MV-4-11 (cell line): ENCODE data around the gene EZH2.

Source experiments
- DNase-seq: peaks from one replicate; lab custom pipeline; 2025; lab: John Stamatoyannopoulos, UW

Gene EZH2

GRCh38 chr7:148898845-148899484 lies 14.9 kb upstream of the EZH2 start:
- no peak for DNase-seq

GRCh38 chr7:148894591-148894990 lies 10.5 kb upstream of the EZH2 start:
- DNase-seq = no peak

DNA sequence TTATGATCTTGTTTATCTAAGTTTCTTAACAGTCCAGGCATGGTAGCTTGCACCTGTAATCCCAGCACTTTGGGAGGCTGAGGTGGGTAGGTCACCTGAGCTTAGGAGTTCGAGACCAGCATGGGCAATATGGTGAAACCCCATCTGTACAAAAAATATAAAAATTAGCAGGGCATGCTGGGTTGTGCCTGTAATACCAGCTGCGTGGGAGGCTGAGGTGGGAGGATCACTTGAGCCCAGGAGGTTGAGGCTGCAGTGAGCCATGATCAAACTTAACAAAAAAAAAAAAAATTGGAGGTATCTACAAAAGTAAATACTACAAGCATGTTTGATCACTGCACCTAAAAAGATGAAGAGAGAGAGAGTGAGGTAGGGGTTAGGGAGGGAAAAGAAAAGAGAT lies 9.0 kb upstream of the EZH2 start:
- DNase-seq = no peak

DNA sequence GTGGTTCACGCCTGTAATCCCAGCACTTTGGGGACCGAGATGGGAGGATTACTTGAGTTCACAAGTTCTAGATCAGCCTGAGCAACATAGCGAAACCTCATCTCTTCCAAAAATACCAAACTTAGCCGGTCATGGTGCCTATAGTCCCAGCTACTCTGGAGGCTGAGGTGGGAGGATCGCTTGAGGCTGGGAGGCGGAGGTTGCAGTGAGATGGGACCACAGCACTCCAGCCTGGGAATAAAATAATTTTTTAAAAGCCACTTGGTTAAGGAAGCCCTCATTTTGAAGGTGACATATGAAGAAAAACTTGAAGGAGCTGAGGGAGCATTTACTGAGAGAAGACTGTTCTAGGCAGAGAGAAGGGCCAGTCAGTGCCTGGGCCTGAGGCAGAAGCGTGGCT lies 4.2 kb upstream of the EZH2 start:
- DNase-seq = no peak

DNA sequence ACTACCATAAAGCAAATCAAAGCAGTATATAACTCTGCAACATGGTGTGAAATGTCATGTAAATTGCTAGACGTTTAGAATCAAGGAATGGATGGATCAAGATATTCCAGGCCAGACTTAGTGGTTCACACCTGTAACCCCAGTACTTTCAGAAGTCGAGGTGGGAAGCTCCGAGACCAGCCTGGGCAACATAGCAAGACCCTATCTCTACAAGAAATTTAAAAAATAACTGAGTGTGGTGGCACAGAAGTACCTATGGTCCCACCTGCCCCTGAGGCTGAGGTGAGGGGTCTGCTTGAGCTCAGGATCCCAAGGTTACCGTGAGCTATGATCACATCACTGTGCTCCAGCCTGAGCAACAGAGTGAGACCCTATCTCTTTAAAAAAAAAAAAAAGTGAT lies 2.8 kb upstream of the EZH2 start:
- no peak for DNase-seq

DNA sequence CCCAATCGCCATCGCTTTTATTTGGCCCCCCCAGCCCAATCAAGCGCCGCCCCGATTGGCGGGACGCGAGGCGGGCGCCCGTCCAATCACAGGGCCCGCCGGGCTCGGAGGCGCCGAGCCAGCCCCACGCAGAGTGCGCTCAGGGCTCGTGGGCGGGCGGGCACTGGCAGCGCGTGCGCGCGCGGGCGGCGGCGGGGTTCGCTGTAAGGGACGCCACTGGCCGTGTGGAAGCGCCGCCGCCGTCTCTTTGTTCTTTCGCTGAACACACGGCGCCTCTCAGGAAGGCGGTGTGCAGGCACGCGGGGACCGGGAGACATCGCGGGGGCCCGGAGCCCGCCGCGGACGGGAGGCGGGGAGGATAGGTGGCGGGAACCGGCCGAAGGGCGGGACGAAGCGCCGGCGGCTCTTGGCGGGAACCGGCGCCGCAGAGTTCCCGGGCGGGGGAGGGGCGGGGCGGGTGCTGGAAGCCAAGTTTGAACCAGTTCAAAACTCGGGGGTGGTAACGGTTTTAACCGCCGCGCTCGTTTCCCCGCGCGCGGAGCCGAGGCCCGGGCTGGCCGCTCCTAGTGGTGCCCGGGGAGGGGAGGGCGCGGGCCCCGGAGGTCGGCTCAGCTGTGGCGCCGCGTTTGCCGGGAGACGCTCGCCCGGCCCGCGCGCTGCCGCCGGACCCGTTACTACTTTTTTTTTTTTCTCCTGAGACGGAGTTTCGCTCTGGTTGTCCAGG lies 370 bp upstream of the EZH2 start:
- peak; percentile 88 for DNase-seq

GRCh38 chr7:148883266-148884048 lies 634 bp downstream of the EZH2 start:
- DNase-seq = no peak

DNA sequence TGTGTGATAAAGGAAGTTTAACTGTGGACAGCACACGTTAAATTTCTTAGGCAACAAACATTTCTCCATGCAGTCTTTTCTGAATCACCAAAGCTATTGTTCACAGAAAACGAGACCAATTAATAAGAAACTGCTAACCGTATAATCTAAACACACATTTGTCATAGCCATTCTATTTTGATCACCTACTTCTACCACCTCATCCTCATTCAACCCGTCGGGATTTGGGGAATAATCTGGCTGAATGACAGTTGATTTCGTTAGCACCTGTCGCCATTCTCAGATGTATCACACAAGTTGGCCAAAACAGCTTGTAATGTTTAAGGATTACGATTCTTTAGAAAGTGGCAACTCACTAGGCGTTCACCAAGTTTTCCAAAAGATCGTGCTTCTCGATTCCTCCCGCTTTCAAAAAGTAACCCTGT lies 1.2 kb downstream of the EZH2 start:
- DNase-seq = no peak

GRCh38 chr7:148882192-148882591 lies 1.9 kb downstream of the EZH2 start:
- DNase-seq = no peak

GRCh38 chr7:148878317-148878716 lies 5.8 kb downstream of the EZH2 start:
- no peak for DNase-seq

GRCh38 chr7:148877517-148877916 lies 6.6 kb downstream of the EZH2 start:
- no peak for DNase-seq

GRCh38 chr7:148872188-148872587 lies 11.9 kb downstream of the EZH2 start:
- peak; percentile 68 for DNase-seq

DNA sequence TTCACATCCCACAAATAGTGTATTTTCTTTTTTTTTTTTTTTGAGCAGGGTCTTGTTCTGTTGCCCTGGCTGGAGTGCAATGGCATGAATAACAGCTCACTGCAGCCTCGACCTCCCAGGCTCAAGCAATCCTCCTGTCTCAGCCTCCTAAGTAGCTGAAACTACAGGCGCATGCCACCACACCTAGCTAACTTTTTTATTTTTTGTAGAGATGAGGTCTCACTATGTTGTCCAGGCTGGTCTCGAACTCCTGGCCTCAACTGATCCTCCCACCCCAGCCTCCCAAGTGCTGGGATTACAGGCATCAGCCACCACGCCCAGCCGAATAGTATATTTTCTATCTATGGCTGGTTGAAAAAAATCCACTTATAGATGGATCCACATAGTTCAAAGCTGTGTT lies 12.5 kb downstream of the EZH2 start:
- no peak for DNase-seq

- no peak for DNase-seq
Observed at GRCh38 chr7:148871030-148871429, 13.1 kb downstream of the EZH2 start.

GRCh38 chr7:148868378-148868674 lies 15.8 kb downstream of the EZH2 start:
- no peak for DNase-seq

GRCh38 chr7:148867596-148868377 lies 16.3 kb downstream of the EZH2 start:
- DNase-seq = peak; percentile 73

DNA sequence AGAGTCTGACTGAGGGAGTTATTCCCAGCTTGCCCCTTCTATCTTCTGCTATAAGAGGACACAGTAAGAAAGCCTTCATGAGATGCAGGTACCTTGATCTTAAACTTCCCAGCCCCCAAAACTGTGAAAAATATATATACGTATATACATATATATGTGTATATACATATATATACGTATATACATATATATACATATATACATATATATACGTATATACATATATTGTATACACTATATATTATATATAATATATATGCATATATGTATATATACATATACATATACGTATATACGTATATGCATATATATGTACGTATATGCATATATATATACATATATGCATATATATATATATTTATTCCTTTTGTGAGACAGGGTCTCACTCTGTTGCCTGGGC lies 17.7 kb downstream of the EZH2 start:
- DNase-seq = no peak

DNA sequence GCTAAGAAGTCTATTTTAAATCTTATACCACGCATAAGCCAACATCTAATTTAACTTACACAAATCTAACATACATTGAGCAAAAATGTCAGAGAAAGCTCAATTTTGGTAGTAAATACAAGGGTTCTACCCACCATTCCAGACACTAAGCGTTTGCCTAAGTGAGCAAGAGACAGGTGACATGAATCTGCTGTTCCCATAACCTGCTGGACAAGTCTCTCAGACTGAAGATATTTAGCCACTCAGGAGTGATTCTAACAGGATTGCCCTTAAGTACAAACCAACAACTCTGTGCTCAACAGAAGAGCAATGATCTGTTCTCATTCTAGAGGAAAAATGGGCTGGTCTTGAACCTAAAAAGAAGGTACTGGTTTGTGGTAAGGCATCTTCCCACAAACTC lies 18.8 kb downstream of the EZH2 start:
- no peak for DNase-seq

DNA sequence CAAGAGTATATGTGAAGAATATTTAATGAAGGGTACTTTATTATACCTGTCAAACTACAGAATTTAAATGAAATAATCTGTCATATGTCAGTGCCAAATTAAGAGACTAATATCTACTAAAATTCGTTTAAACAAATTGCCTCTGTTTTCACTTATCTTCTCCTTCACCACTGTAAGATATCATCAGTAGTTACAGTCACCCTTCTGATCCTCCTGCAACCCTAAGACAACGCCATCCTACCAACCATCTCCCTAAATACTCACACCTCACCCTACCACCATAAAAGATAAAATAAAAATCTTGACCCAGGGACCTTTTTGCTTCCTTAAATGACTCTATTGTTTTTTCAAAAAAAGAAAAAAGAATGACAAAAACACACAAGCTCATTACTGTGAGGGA lies 20.8 kb downstream of the EZH2 start:
- no peak for DNase-seq

GRCh38 chr7:148862481-148862880 lies 21.6 kb downstream of the EZH2 start:
- DNase-seq = no peak

- no peak for DNase-seq
Observed at GRCh38 chr7:148858489-148858888, 25.6 kb downstream of the EZH2 start.

- DNase-seq = peak; percentile 63
Observed at GRCh38 chr7:148856891-148857290, 27.2 kb downstream of the EZH2 start.

GRCh38 chr7:148856578-148856881 lies 27.6 kb downstream of the EZH2 start:
- no peak for DNase-seq
